HT-29 (cell line): ENCODE results near the gene TGM2. TPM values are rescaled to one million over a fixed set of nuclear protein-coding genes. Genes with fewer than 3 reads are reported as not detected.

ENCODE experiments used
- DNase-seq: peaks from one replicate; pipeline ENCODE4 v3.0.0-alpha.2; 2015; ENCODE audit warnings: low spot score
- total RNA-seq: library from RNA; depleted of rRNA; stranded (reverse); fragments of >200 nt; shearing (Covaris generic); gene quantifications from 2 replicates; pipeline ENCODE4 v1.2.3, GENCODE V29; 2014; rRNA removed

Gene TGM2
- total RNA-seq, result 253 and 254 TPM in 2 replicates

- DNase-seq, result peak; percentile 96
Measured at GRCh38 chr20:38165089-38165965, at the start of gene TGM2. TSS of gene TGM2 (minus strand) at chr20:38165270. CDS start at chr20:38165198, 72 bp downstream.

GRCh38 chr20:38214256-38215193 lies 49.5 kb upstream of the TGM2 start:
- no peak for DNase-seq

- no peak for DNase-seq
Measured at GRCh38 chr20:38213607-38213940, 48.5 kb upstream of the TGM2 start.

GRCh38 chr20:38212806-38213606 lies 47.9 kb upstream of the TGM2 start:
- no peak for DNase-seq

- no peak for DNase-seq
Measured at GRCh38 chr20:38211200-38212097, 46.4 kb upstream of the TGM2 start.

GRCh38 chr20:38210741-38211140 lies 45.7 kb upstream of the TGM2 start:
- no peak for DNase-seq

- no peak for DNase-seq
Measured at GRCh38 chr20:38209736-38210405, 44.8 kb upstream of the TGM2 start.

GRCh38 chr20:38209054-38209675 lies 44.1 kb upstream of the TGM2 start:
- DNase-seq, result no peak

- DNase-seq, result no peak
Measured at GRCh38 chr20:38208523-38208922, 43.5 kb upstream of the TGM2 start.

GRCh38 chr20:38208088-38208487 lies 43.0 kb upstream of the TGM2 start:
- DNase-seq, result no peak

GRCh38 chr20:38207621-38208020 lies 42.6 kb upstream of the TGM2 start:
- no peak for DNase-seq

GRCh38 chr20:38205001-38205400 lies 39.9 kb upstream of the TGM2 start:
- DNase-seq, result no peak

GRCh38 chr20:38203981-38204357 lies 38.9 kb upstream of the TGM2 start:
- no peak for DNase-seq

GRCh38 chr20:38203337-38203980 lies 38.4 kb upstream of the TGM2 start:
- no peak for DNase-seq

- no peak for DNase-seq
Measured at GRCh38 chr20:38202982-38203293, 37.9 kb upstream of the TGM2 start.

GRCh38 chr20:38202153-38202981 lies 37.3 kb upstream of the TGM2 start:
- DNase-seq, result no peak

GRCh38 chr20:38201356-38201755 lies 36.3 kb upstream of the TGM2 start:
- no peak for DNase-seq

- DNase-seq, result no peak
Measured at GRCh38 chr20:38200646-38201045, 35.6 kb upstream of the TGM2 start.
